ENCODE results near the gene RCVRN.

The RCVRN gene

GRCh38 chr17:9855036-9855435, 50.0 kb downstream of the RCVRN start:
- H3K4me3 ChIP-seq (ENCODE audit: control insufficient read depth, low read depth, low read length) = no peak overlapping the region
- no peak for TF ChIP-seq CTCF (conservative IDR thresholded peaks at IDR 0.05; ENCODE audit: control insufficient read depth, insufficient read depth, low read depth, low read length)
- DNase-seq (ENCODE audit: low read depth) = no peak

- no peak overlapping the region for H3K4me3 ChIP-seq (ENCODE audit: control insufficient read depth, low read depth, low read length)
- TF ChIP-seq CTCF (conservative IDR thresholded peaks at IDR 0.05; ENCODE audit: control insufficient read depth, insufficient read depth, low read depth, low read length) = no peak
- no peak for DNase-seq (ENCODE audit: low read depth)
These were observed 50.8 kb downstream of the RCVRN start for GRCh38 chr17:9854255-9854654.

GRCh38 chr17:9850151-9850550, 54.9 kb downstream of the RCVRN start:
- no peak for TF ChIP-seq CTCF (conservative IDR thresholded peaks at IDR 0.05; ENCODE audit: control insufficient read depth, insufficient read depth, low read depth, low read length)
- H3K4me3 ChIP-seq (ENCODE audit: control insufficient read depth, low read depth, low read length) = no peak overlapping the region
- no peak for DNase-seq (ENCODE audit: low read depth)
